Fibroblast of skin of abdomen (primary cell): ENCODE results near the gene CDKL4.
"Not testable (repeated sequence)": the region's sequence is repeated elsewhere in the genome, so short reads cannot be mapped to it uniquely, and the experiment has no call there.

Experiments
- DNase-seq: peaks from one replicate; pipeline ENCODE4 v3.0.0-alpha.2; 2013

The CDKL4 gene

GRCh38 chr2:39176997-39177396, 66.8 kb downstream of the CDKL4 start:
- no peak for DNase-seq

- no peak for DNase-seq
Measured at GRCh38 chr2:39175026-39175812, 68.6 kb downstream of the CDKL4 start.

GRCh38 chr2:39174022-39174421, 69.7 kb downstream of the CDKL4 start:
- DNase-seq, result no peak

GRCh38 chr2:39172047-39172706, 71.6 kb downstream of the CDKL4 start:
- DNase-seq, result not testable (repeated sequence)

- no peak for DNase-seq
Measured at GRCh38 chr2:39171621-39172020, 72.1 kb downstream of the CDKL4 start.

GRCh38 chr2:39164089-39164488, 79.7 kb downstream of the CDKL4 start:
- no peak for DNase-seq

- DNase-seq, result peak; percentile 61
Measured at GRCh38 chr2:39160982-39161381, 82.8 kb downstream of the CDKL4 start.

GRCh38 chr2:39159283-39159682, 84.5 kb downstream of the CDKL4 start:
- no peak for DNase-seq

- no peak for DNase-seq
Measured at GRCh38 chr2:39158351-39158750, 85.4 kb downstream of the CDKL4 start.

GRCh38 chr2:39156846-39157245, 86.9 kb downstream of the CDKL4 start:
- no peak for DNase-seq

- peak; percentile 38 for DNase-seq
Measured at GRCh38 chr2:39156107-39156506, 87.7 kb downstream of the CDKL4 start.

- DNase-seq, result not testable (repeated sequence)
Measured at GRCh38 chr2:39155573-39155972, 88.2 kb downstream of the CDKL4 start.

- no peak for DNase-seq
Measured at GRCh38 chr2:39154944-39155343, 88.8 kb downstream of the CDKL4 start.

- peak; percentile 27 for DNase-seq
Measured at GRCh38 chr2:39153312-39153711, 90.5 kb downstream of the CDKL4 start.

GRCh38 chr2:39152504-39152903, 91.3 kb downstream of the CDKL4 start:
- no peak for DNase-seq

- DNase-seq, result no peak
Measured at GRCh38 chr2:39150890-39151497, 92.8 kb downstream of the CDKL4 start.

GRCh38 chr2:39150102-39150562, 93.6 kb downstream of the CDKL4 start:
- DNase-seq, result no peak

GRCh38 chr2:39146630-39147029, 97.1 kb downstream of the CDKL4 start:
- DNase-seq, result no peak

GRCh38 chr2:39145906-39146421, 97.8 kb downstream of the CDKL4 start:
- no peak for DNase-seq

- no peak for DNase-seq
Measured at GRCh38 chr2:39144416-39144815, 99.4 kb downstream of the CDKL4 start.

- DNase-seq, result no peak
Measured at GRCh38 chr2:39142904-39143605, 100.7 kb downstream of the CDKL4 start.
